Suprapubic skin (tissue), 4 donors: ENCODE results near the gene TRRAP. TPM values are rescaled to one million over a fixed set of nuclear protein-coding genes. Genes with fewer than 3 reads are reported as not detected.

ENCODE experiments used
- DNase-seq, 2 donors: peaks; one replicate each; pipeline ENCODE4 v3.0.0-alpha.2; 2019; ENCODE audit warnings: low spot score in 2 of 2
- H3K27ac ChIP-seq: fragments of 200-600 bp; sonication (generic); one replicate; pipeline ENCODE4 v1.5.1; 2019
- H3K27me3 ChIP-seq: fragments of 200-600 bp; sonication (generic); one replicate; pipeline ENCODE4 v1.5.1; 2019
- H3K36me3 ChIP-seq: fragments of 200-600 bp; sonication (generic); one replicate; pipeline ENCODE4 v1.5.1; 2019
- H3K4me1 ChIP-seq: fragments of 200-600 bp; sonication (generic); one replicate; pipeline ENCODE4 v1.5.1; 2019
- H3K4me3 ChIP-seq: fragments of 200-600 bp; sonication (generic); one replicate; pipeline ENCODE4 v1.5.1; 2019; ENCODE audit warnings: mild to moderate bottlenecking
- H3K9me3 ChIP-seq: fragments of 200-600 bp; sonication (generic); one replicate; pipeline ENCODE4 v1.5.1; 2019
- EP300 ChIP-seq: sonication (generic); formaldehyde crosslinking; IDR thresholded peaks from one replicate; pipeline ENCODE4 v1.6.1; 2017; ENCODE audit warnings: antibody characterized with exemption
- POLR2A ChIP-seq, 2 donors: fragments of 450-650 bp; IDR thresholded peaks; one replicate each; pipeline ENCODE4 v1.6.1; 2017; ENCODE audit warnings: antibody characterized with exemption in 2 of 2, mild to moderate bottlenecking in 2 of 2, moderate library complexity in 2 of 2
- POLR2AphosphoS5 ChIP-seq, 3 donors: sonication (generic); formaldehyde crosslinking; IDR thresholded peaks; one replicate each; pipeline ENCODE4 v1.6.1; 2017; ENCODE audit warnings: antibody characterized with exemption in 3 of 3
- WGBS: methylation state at CpG from one replicate; pipeline ENCODE4 v1.1.5; 2018; 5-methylcytosine and 5-hydroxymethylcytosine counted together
- total RNA-seq, 4 donors: library from RNA; depleted of rRNA; stranded (reverse); fragments of >200 nt; gene quantifications; one replicate each; pipeline ENCODE4 v1.1.0, GENCODE V29; 2016
- TF ChIP-seq, protein P1 (sequence below), 2 donors: fragments of 200-600 bp in 1 of 2; fragments of 450-650 bp in 1 of 2; sonication (generic) in 1 of 2; IDR thresholded peaks; one replicate each; pipeline ENCODE4 v1.5.1; 2016 to 2019; ENCODE audit warnings: antibody characterized with exemption in 2 of 2, mild to moderate bottlenecking in 1 of 2, moderate library complexity in 1 of 2

The TRRAP gene
- total RNA-seq, 4 donors from 2014 or later = 46.2 to 97.1 (median 65.7) TPM

DNA sequence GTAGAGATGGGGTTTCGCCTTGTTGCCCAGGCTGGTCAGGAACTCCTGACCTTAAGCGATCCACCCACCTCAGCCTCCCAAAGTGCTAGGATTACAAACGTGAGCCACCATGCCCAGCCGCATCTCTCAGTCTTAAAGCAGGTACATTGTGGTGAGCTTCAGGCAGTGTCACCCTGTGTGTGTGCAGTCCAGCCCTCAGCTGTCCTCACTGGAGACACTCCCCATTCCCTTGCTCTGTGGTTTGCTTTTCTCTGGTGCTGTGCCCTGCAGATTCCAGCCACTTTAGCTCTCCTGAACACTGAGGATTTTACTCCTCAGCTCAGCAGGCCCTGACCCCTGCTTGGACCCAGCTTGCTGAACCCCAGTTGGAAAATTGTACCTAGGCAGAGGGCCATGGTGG lies 6.1 kb downstream of the TRRAP start:
- DNase-seq = no peak

DNA sequence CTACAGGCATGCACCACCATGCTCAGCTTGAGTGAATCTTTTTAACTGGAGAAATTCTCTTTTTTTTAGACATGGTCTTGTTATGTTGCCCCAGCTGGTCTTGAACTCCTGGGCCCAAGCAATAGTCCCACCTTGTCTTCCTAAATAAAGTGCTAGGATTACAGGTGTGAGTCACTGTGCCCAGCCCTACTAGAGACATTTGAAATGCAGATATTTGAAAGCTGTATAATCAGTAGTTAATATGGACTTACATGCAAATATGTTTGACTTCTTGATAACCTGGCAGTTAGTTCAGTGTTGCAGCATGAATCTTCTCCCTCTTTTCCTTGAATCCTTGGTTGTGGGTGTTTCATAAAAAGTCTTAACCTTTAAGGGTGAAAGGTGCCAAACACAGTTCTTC lies 8.7 kb downstream of the TRRAP start:
- TF ChIP-seq, protein P1, sequence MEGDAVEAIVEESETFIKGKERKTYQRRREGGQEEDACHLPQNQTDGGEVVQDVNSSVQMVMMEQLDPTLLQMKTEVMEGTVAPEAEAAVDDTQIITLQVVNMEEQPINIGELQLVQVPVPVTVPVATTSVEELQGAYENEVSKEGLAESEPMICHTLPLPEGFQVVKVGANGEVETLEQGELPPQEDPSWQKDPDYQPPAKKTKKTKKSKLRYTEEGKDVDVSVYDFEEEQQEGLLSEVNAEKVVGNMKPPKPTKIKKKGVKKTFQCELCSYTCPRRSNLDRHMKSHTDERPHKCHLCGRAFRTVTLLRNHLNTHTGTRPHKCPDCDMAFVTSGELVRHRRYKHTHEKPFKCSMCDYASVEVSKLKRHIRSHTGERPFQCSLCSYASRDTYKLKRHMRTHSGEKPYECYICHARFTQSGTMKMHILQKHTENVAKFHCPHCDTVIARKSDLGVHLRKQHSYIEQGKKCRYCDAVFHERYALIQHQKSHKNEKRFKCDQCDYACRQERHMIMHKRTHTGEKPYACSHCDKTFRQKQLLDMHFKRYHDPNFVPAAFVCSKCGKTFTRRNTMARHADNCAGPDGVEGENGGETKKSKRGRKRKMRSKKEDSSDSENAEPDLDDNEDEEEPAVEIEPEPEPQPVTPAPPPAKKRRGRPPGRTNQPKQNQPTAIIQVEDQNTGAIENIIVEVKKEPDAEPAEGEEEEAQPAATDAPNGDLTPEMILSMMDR (IDR thresholded peaks at IDR 0.05) = no peak
- TF ChIP-seq EP300 (no peak), POLR2A (IDR thresholded peaks at IDR 0.05) (no peak), POLR2AphosphoS5 (IDR thresholded peaks at IDR 0.05) (no peak)
- peaks cover 68% of the 10 kb centered on the region for H3K36me3 ChIP-seq

More for the DNA sequence above, 6.1 kb downstream of the TRRAP start:
- Histone ChIP-seq H3K9me3 (no peaks in the 10 kb centered on the region), H3K36me3 (peaks cover 42% of the 10 kb centered on the region), H3K27me3 (no peaks in the 10 kb centered on the region), H3K27ac (no peak overlapping the region), H3K4me1 (peaks cover 20% of the 10 kb centered on the region), H3K4me3 (no peak overlapping the region)
- TF ChIP-seq POLR2A (IDR thresholded peaks at IDR 0.05) (no peak), EP300 (no peak), POLR2AphosphoS5 (IDR thresholded peaks at IDR 0.05) (no peak)
- TF ChIP-seq, protein P1 (IDR thresholded peaks at IDR 0.05) = no peak
- WGBS = 86% methylated on average over 4 of the region's 4 CpGs

DNA sequence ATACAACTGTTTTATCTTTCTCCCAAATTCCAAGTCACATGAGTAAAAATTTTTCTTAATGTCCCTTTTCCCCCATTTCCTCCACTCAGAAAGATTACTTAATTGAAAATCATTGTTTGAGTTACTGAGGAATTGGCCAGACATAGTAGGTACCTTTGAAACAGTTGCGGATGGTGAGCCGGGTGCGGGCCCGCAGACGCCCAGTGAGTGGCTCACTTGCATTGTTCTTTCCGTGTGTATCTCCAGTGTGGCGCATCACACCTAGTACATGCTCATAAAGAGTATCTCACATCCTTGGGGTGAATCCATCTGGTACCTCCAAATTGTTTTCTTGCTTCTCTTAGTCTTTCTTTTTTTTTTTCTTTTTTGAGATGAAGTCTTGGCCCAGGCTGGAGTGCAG lies 14.3 kb downstream of the TRRAP start:
- no peaks in the 10 kb centered on the region for H3K4me1 ChIP-seq
- peaks cover 82% of the 10 kb centered on the region for H3K36me3 ChIP-seq
- no peak overlapping the region for H3K27ac ChIP-seq
- TF ChIP-seq EP300 = no peak
- no peak for TF ChIP-seq POLR2AphosphoS5 (IDR thresholded peaks at IDR 0.05)
- TF ChIP-seq, protein P1 (IDR thresholded peaks at IDR 0.05) = no peak
- no peak for TF ChIP-seq POLR2A (IDR thresholded peaks at IDR 0.05)
- WGBS = 97% methylated on average over 7 of the region's 7 CpGs
- no peak for DNase-seq
- H3K27me3 ChIP-seq = no peaks in the 10 kb centered on the region
- no peaks in the 10 kb centered on the region for H3K9me3 ChIP-seq
- no peak overlapping the region for H3K4me3 ChIP-seq

More for the DNA sequence above, 8.7 kb downstream of the TRRAP start:
- Histone ChIP-seq H3K4me3 (no peak overlapping the region), H3K9me3 (no peaks in the 10 kb centered on the region), H3K27me3 (no peaks in the 10 kb centered on the region), H3K27ac (no peak overlapping the region), H3K4me1 (no peaks in the 10 kb centered on the region)
- DNase-seq = no peak

DNA sequence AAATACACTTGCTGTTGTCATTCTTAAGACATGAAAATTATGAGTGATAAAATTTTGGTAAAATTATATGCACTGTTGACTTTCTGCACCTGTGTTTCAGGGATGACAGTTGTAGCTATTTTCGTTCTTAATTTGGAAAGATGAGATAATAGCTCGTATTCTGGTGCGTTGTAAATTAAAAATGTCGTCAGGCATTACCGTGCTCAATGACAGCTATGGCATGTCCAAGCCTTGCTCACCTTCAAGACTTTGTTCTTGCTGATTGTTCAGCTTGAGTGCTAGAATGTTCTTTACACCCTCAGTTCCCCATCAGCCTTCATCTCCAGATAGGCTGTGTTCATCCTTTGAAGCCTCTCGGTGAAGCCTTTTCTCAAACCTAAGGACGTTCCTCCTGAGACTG lies 21.5 kb downstream of the TRRAP start:
- TF ChIP-seq, protein P1 (IDR thresholded peaks at IDR 0.05) = no peak
- TF ChIP-seq POLR2AphosphoS5 (IDR thresholded peaks at IDR 0.05) (no peak), EP300 (no peak), POLR2A (IDR thresholded peaks at IDR 0.05) (no peak)
- Histone ChIP-seq H3K9me3 (no peaks in the 10 kb centered on the region), H3K4me3 (no peak overlapping the region), H3K27ac (no peak overlapping the region), H3K27me3 (no peaks in the 10 kb centered on the region), H3K36me3 (peaks cover 93% of the 10 kb centered on the region), H3K4me1 (no peaks in the 10 kb centered on the region)
- DNase-seq = no peak
- 87% methylated on average over 7 of the region's 7 CpGs for WGBS

DNA sequence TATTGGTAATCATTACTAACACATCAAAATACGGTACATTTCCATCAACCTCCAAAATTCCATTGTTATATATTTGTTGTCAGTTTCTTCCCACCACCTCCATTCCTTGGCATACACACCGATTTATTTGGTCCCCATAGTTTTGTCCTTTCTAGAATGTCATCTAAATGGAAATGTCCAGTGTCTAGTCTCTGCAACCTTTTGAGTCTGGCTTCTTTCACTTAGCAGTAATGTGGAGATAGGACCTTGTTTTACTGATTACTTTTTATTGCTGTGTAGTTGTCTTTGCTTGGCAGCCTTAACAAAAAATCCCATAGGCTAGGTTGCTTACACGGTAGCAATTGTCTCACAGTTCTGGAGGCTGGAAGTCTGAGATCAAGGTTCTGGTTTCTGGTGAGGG lies 22.5 kb downstream of the TRRAP start:
- TF ChIP-seq POLR2AphosphoS5 (IDR thresholded peaks at IDR 0.05) (no peak), EP300 (no peak), POLR2A (IDR thresholded peaks at IDR 0.05) (no peak)
- TF ChIP-seq, protein P1 (IDR thresholded peaks at IDR 0.05) = no peak

More for the DNA sequence above, 22.5 kb downstream of the TRRAP start:
- no peak for DNase-seq
- Histone ChIP-seq H3K4me3 (no peak overlapping the region), H3K9me3 (no peaks in the 10 kb centered on the region), H3K27me3 (no peaks in the 10 kb centered on the region), H3K4me1 (no peaks in the 10 kb centered on the region), H3K36me3 (peaks cover 98% of the 10 kb centered on the region), H3K27ac (no peak overlapping the region)
- 94% methylated on average over 3 of the region's 3 CpGs for WGBS
